ENCODE results near the gene PLLP.
"Not testable (repeated sequence)": the region's sequence is repeated elsewhere in the genome, so short reads cannot be mapped to it uniquely, and the experiment has no call there.

The PLLP gene

GRCh38 chr16:57275946-57276345, 8.5 kb downstream of the PLLP start:
- in situ Hi-C loops (cut with HindIII; ENCODE audit: low sequenced_read_pairs): not testable (repeated sequence)

- in situ Hi-C loops (cut with HindIII; ENCODE audit: low sequenced_read_pairs): no loop called here
Observed at GRCh38 chr16:57273826-57274225, 10.6 kb downstream of the PLLP start.

DNA sequence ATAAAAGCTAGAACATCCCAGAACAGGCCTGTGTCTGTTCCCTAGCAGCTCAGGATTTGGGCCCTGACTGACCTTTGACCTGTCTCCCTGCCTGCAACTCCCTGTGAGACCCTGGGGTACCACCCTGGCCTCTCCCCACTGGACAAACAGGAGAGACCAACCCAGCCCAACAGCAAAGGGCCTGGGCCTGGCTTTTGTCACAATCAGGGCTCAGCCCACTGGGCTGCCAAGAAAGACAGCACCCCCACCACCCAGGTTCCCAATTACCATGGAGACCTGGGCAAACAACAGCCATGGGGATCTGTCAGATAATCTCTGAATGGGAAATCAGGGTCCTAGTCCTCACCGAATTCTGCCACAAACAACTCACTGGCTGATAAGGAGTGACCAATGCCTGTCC, 11.1 kb downstream of the PLLP start:
- in situ Hi-C loops (cut with HindIII; ENCODE audit: low sequenced_read_pairs): no loop called here

GRCh38 chr16:57271867-57272495, 12.5 kb downstream of the PLLP start:
- in situ Hi-C loops (cut with HindIII; ENCODE audit: low sequenced_read_pairs): no loop called here

GRCh38 chr16:57271063-57271345, 13.5 kb downstream of the PLLP start:
- in situ Hi-C loops (cut with HindIII; ENCODE audit: low sequenced_read_pairs): no loop called here

DNA sequence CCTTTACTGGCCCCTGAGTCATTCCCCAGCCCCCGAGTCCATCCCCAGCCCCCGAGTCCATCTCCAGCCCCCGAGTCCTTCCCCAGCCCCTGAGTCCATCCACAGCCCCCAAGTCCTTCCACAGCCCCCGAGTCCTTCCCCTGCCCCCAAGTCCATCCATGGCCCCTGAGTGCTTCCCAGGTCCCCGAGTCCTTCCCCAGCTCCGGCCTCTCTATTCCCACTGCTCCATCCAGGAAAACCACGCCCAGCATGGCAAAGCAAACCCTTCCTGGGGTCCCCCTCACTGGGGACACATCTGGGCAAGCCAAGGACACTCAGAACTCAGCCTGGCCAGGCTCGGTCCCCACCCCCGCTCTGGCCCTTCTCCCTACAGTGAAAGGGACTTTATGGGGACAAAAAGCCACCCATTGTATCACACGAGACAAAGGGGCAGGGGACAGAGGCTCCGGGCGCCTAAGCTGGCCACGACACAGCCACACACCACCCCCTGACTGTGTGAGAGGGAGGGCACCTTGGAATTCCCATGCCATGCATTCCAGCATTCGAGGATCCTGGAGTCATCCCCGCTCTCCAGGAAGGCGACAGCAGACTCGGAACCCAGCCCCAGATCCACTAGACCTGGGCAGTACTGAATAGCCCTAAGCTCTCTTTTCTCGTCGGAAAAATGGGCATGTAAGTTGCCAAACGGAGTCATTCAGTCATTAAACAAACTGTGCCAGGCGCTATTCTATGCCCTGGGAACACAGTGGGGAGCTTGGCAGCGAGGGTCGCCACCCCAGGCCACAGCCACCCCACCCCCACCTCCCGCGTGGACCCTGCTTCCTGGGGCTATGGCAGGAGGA, 14.0 kb downstream of the PLLP start:
- in situ Hi-C loops (cut with HindIII; ENCODE audit: low sequenced_read_pairs): no loop called here

DNA sequence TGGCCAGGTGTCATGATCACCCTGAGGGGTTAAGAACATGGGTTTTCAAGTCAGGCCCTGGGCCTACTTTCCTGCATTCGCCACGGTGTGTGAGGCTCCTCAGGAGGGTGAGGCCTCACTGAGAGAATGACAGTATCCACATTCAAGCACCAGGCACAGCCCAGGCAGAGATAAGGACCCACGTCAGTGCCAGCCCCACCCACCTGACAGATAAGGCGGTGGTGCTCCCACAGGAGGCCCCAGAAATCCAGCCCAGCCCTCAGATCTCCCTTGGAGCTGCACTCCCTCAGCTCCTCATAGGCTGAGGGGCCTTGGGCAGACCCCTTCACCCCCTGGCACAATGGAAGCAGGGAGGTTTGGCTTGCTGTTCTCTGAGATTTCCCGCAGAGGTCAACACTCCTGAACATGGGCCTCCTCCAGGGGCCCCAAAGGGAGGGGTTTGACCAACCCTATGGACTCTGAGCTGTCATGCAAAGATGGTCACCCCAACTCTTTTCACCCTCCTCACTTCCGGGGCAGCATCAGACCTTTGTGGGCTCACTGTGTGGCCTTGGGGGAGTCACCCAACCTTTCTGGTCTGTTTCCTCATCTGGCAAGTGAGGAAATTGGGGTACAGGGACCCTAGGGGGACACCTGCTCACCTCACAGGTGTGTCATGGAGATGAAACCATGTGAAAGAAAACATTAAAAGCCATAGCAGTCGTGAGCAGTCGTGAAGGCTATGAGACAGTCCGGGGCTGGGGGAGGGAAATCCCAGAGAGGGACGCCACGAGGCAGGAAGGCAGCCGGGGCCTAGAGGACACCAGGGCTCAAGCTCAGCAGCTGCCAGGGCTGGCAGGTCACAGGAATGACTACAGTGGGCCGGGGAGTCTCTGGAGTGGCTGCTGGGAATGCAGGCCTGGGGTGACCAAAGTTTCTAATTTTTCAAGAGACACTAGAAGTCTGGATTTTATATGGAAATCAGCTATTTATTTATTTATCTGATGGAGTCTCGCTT, 15.4 kb downstream of the PLLP start:
- in situ Hi-C loops (cut with HindIII; ENCODE audit: low sequenced_read_pairs): no loop called here

DNA sequence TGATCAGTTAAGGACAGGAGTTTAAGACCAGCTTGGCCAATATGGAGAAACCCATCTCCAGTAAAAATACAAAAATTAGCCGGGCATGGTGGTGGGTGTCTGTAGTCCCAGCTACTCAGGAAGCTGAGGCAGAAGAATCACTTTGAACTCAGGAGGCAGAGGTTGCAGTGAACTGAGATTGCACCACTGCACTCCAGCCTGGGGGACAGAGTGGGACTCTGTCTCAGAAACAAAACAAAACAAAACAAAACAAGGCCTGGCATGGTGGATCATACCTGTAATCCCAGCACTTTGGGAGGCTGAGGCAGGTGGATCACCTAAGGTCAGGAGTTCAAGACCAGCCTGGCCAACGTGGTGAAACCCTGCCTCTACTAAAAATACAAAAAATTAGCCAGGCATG, 17.1 kb downstream of the PLLP start:
- in situ Hi-C loops (cut with HindIII; ENCODE audit: low sequenced_read_pairs): not testable (repeated sequence)

GRCh38 chr16:57266531-57267260, 17.8 kb downstream of the PLLP start:
- in situ Hi-C loops (cut with HindIII; ENCODE audit: low sequenced_read_pairs): no loop called here

DNA sequence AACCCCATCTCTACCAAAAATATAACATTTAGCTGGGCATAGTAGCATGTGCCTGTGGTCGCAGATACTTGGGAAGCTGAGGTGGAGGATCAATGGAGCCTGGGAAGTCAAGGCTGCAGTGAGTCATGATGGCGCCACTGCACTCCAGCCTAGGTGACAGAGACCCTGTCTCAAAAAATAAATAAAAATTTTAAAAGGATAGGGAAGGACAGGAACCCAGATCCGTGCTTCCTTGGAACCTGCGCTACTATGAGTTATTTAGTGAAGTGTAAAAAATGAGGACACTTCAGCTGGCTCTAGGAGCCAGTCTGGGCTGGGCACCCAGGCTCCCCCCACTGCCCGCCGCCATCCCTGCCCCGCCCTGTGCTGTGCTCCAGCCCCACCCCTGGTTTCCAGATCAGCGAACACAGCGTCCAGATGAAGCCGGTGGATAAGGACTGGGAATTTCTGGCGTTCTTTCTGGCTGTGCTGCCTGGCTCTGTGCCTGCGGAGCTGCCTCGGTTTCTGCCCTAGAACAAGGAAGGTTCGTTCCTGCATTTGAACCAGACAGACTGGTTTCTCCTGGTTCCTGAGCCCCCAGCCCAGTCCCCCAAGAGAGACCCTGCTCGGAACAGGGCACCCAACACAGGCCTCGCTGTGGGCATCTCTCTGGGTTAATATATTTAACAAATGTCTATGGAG, 18.5 kb downstream of the PLLP start:
- in situ Hi-C loops (cut with HindIII; ENCODE audit: low sequenced_read_pairs): no loop called here

DNA sequence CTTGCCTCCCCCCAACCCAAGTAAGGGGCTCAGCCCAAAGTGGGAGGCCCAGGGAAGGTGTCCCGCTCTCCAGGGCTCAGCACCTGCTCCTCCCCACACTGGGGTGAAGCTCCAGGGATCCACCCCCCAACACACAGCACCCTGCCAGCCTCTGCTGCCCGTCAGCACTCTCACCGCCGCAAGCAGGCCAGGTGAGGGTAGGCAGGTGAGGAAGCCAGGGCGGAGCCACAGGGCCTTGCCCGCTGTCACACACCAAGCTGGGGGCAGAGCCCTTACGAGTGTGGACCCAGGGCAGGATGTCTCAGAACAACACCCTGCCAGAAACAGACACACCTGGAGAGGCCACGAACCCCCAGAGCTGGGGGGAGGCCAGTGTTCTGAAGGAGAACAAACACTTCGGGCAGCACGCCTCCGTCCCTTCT, 19.5 kb downstream of the PLLP start:
- in situ Hi-C loops (cut with HindIII; ENCODE audit: low sequenced_read_pairs): no loop called here

DNA sequence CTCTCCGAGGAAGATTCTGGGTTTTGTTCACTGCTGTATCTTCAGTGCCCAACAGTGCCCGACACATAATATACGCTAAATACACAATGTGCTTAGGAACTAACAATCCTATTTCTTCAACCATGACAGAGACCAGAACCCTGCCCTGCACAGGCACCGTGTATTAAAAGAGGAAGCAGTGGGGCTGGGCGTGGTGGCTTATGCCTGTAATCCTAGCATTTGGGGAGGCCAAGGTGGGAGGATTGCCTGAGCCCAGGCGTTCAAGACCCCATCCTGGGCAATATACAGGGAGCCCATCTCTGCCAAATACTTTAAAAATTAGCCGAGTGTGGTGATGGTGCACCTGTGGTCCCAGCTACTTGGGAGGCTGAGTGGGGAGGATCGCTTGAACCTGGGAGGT, 20.1 kb downstream of the PLLP start:
- in situ Hi-C loops (cut with HindIII; ENCODE audit: low sequenced_read_pairs): no loop called here

DNA sequence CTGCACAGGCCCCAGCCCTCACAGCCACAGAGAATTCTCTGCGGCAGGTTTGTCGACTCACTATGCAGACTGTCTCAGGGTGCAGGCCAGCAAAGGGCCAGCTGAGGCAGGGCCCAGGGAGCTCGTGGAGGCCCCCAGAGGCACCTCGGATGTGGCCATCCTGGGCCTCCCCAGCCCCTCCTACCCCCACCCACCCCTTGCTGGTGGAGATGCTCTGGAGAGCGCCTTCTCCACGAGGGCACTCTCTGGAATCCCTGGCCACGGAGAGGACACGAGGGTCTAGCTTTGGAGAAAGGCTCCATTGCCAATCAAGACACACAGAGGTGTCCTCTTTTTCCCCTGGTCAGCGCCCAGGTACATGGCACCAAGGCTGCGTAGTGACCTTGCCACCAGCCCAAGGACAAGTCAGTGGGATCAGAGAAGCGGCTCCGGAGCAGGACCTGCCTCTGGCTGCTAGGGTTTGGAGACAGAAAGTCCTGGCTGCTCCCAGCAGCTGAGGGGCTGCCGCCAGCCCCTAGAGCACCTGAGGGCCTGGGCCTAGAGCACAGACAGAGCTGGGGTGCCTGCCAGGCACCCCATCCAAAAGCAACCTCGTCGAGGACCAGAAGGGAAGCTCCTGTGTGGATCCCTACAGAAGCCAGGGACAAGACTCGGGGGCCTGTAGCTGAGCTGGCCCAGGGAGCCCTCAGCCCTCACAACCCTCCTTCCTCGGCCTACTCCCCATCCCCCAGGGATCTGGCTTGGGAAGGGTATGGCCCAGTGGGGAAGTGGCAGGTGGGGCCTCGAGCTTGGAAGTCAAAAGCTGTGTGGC, 20.7 kb downstream of the PLLP start:
- in situ Hi-C loops (cut with HindIII; ENCODE audit: low sequenced_read_pairs): no loop called here

DNA sequence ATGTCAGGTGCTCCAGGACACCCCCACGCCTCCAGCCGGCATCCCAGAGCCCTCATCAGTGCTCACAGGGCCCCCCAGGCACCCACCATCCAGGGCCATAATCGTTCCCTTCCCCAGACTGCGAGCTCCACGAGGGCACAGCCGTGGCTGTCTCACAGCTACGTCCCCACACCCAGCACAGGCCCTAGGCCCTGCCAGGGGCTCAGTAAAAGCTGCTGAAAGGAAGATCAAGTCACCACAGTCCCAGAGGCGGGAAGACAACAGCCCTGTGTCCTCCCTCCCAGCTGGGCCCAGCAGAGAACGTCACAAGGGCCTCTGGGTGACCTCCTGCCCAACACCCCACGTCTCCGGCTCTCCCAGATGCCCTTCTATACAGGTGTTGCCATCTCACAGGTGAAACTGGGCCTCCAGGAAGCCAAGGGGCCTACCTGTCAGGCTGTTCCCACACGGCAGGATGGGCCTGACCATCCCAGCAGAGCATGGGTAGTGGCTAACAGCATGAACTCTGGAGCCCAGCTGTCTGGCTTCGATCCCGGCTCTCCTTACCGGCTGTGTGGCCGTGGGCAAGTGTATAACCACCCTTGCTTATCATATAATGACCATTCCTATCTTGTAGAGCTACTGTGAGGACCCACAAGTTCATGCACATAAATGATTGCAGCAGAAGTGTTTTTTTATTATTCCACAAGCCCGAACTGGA, 21.5 kb downstream of the PLLP start:
- in situ Hi-C loops (cut with HindIII; ENCODE audit: low sequenced_read_pairs): no loop called here

DNA sequence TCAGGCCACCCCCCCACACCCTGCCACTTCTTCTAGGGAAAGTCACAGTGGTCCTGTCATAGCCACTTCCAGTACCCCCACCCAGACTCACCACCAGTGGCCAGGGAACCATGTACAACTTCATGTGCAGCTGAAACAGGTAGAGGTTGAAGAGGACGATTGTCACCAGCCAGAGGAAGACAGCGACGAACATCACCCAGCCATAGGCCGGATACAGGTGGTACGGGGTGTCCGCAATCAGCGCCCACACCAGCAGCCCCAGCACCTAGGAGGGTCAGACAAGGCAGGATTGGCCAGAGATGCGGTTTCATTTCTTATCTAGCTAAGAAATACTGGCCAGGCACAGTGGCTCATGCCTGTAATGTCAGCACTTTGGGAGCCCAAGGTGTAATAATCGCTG, 22.7 kb downstream of the PLLP start:
- in situ Hi-C loops (cut with HindIII; ENCODE audit: low sequenced_read_pairs): no loop called here

DNA sequence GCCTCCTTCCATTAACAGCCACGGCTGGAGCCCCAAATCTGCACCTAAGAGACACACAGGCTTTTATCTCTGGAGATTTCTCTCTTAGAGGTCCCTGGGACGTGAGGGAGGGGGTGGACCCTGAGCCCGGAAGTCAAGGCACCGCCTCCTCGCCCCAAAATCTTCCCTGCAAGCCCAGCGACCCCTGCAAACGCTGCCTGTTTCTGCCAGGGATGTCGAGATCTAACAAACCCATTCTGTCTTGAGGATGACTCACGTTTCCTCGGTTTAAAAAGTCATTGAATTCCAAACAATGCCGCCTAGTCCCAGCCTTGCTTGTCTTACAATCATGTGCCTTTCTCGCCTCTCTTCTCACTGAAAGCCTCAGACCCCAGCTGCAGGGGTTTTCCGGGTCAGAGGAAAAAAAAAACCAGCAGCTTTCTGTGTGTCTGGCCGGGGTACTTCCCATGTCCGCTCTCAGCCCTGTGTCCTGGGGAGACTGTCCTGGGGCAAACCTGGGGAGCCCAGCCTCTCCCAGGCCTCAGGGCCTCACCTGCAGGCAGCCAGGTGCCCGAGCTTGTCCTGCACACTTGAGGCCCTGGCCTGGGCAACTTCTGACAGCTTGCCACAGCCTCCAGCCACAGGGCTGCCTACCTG, 24.1 kb downstream of the PLLP start:
- in situ Hi-C loops (cut with HindIII; ENCODE audit: low sequenced_read_pairs): no loop called here

GRCh38 chr16:57258910-57259475, 25.5 kb downstream of the PLLP start:
- in situ Hi-C loops (cut with HindIII; ENCODE audit: low sequenced_read_pairs): no loop called here

Data from endothelial cell of hepatic sinusoid (primary cell).